H1 (cell line): ENCODE data around the gene TOP1. TPM values are rescaled to one million over a fixed set of nuclear protein-coding genes. Genes with fewer than 3 reads are reported as not detected.

ENCODE experiments used
- CTCF ChIA-PET: fragments of 300-600 bp; sonication (Branson Sonifier 250); formaldehyde crosslinking; loops from one replicate; lab custom pipeline; 2021; ENCODE audit not compliant: partially characterized antibody; lab: Charles Lee
- POLR2A ChIA-PET: fragments of 300-600 bp; sonication (Branson Sonifier 250); formaldehyde crosslinking; loops from one replicate; lab custom pipeline; 2021; ENCODE audit warnings: inconsistent platforms; ENCODE audit not compliant: partially characterized antibody; lab: Charles Lee
- DNase-seq, 2 experiments: peaks; one replicate each; pipeline versions ENCODE4 v3.0.0 to v3.0.0-alpha.2; 2010 to 2022; ENCODE audit warnings: low spot score in 2 of 2, low read depth in 1 of 2, mixed read lengths in 1 of 2
- FAIRE-seq: peaks from 2 replicates; lab custom pipeline; 2011; peaks lifted over from hg19 to GRCh38; lab: Jason Lieb, UNC
- H2AFZ ChIP-seq: 2 replicates; pipeline ENCODE4 v1.8.1; 2012; ENCODE audit warnings: low read length, inconsistent platforms
- H2AK5ac ChIP-seq: 2 replicates; pipeline ENCODE4 v1.6.1; 2013; ENCODE audit warnings: low read depth, low read length
- H2BK120ac ChIP-seq: replicated peaks from 2 replicates; pipeline ENCODE3; 2013; ENCODE audit warnings: low read depth, low read length, inconsistent platforms
- H2BK12ac ChIP-seq: 2 replicates; pipeline ENCODE4 v1.6.1; 2013; ENCODE audit warnings: low read depth, low read length
- H2BK15ac ChIP-seq: 2 replicates; pipeline ENCODE4 v1.6.1; 2013; ENCODE audit warnings: low read length
- H2BK20ac ChIP-seq: 2 replicates; pipeline ENCODE4 v1.6.1; 2013; ENCODE audit warnings: low read length
- H2BK5ac ChIP-seq: 2 replicates; pipeline ENCODE4 v1.6.1; 2013; ENCODE audit warnings: low read depth, low read length
- H3K14ac ChIP-seq: 2 replicates; pipeline ENCODE4 v1.6.1; 2013; ENCODE audit warnings: inconsistent platforms; ENCODE audit not compliant: insufficient read length
- H3K18ac ChIP-seq: 2 replicates; pipeline ENCODE4 v1.6.1; 2013; ENCODE audit warnings: low read length; ENCODE audit errors: extremely low read depth
- H3K23ac ChIP-seq: 2 replicates; pipeline ENCODE4 v1.6.1; 2013; ENCODE audit warnings: inconsistent platforms; ENCODE audit not compliant: insufficient read length
- H3K23me2 ChIP-seq: 2 replicates; pipeline ENCODE4 v1.6.1; 2013; ENCODE audit warnings: low read depth, low read length
- H3K27ac ChIP-seq: 2 replicates; pipeline ENCODE4 v1.6.1; 2011; ENCODE audit warnings: low read depth, low read length, inconsistent platforms
- H3K27me3 ChIP-seq, 4 experiments: replicated peaks in 1 of 4; 1 replicate in 1 of 4; 2 replicates in 3 of 4; pipeline versions ENCODE4 v1.6.1 to v1.8.1; 2011 to 2013; ENCODE audit warnings: low read length in 3 of 4, mild to moderate bottlenecking in 3 of 4, inconsistent platforms in 2 of 4, mixed read lengths in 2 of 4, moderate library complexity in 1 of 4; ENCODE audit not compliant: control insufficient read depth in 3 of 4, insufficient read depth in 3 of 4; ENCODE audit errors: extremely low read depth in 1 of 4
- H3K36me3 ChIP-seq, 4 experiments: 2 replicates each; pipeline versions ENCODE4 v1.6.1 to v1.8.1; 2011 to 2013; ENCODE audit warnings: mild to moderate bottlenecking in 4 of 4, low read length in 3 of 4, moderate library complexity in 2 of 4, control low read depth in 1 of 4, inconsistent platforms in 1 of 4; ENCODE audit not compliant: insufficient read depth in 4 of 4, control insufficient read depth in 2 of 4
- H3K4ac ChIP-seq: replicated peaks from 2 replicates; pipeline ENCODE3; 2013; ENCODE audit warnings: low read length, low read depth, mixed read lengths, inconsistent platforms; ENCODE audit not compliant: insufficient read length
- H3K4me1 ChIP-seq, 4 experiments: replicated peaks in 1 of 4; 1 replicate in 1 of 4; 2 replicates in 3 of 4; pipeline versions ENCODE4 v1.6.1 to v1.8.1; 2011 to 2013; ENCODE audit warnings: low read length in 3 of 4, inconsistent platforms in 2 of 4, mixed read lengths in 1 of 4; ENCODE audit not compliant: insufficient read depth in 4 of 4, control insufficient read depth in 3 of 4
- H3K4me2 ChIP-seq, 2 experiments: 2 replicates each; pipeline versions ENCODE4 v1.6.1 to v1.8.1; 2011 to 2013; ENCODE audit warnings: low read depth in 2 of 2, low read length in 2 of 2, control low read depth in 1 of 2, inconsistent platforms in 1 of 2, mild to moderate bottlenecking in 1 of 2; ENCODE audit not compliant: insufficient read depth in 1 of 2
- H3K4me3 ChIP-seq, 4 experiments: fragments of 200-600, 300-600 bp in 1 of 4; sonication (generic), shearing (Covaris generic), sonication (Bioruptor Twin) in 1 of 4; 2 replicates each; pipeline versions ENCODE4 v1.5.1 to v1.8.1; 2011 to 2016; ENCODE audit warnings: low read length in 4 of 4, low read depth in 3 of 4, control low read depth in 2 of 4, inconsistent platforms in 2 of 4, mild to moderate bottlenecking in 2 of 4, mixed read lengths in 1 of 4, moderate library complexity in 1 of 4; ENCODE audit not compliant: insufficient read depth in 2 of 4; ENCODE audit errors: extremely low read depth in 1 of 4
- H3K56ac ChIP-seq: replicated peaks from 2 replicates; pipeline ENCODE3; 2013; ENCODE audit warnings: low read depth, mild to moderate bottlenecking, mixed read lengths, low read length, inconsistent platforms; ENCODE audit not compliant: insufficient read length
- H3K79me1 ChIP-seq: 2 replicates; pipeline ENCODE4 v1.6.1; 2013; ENCODE audit warnings: low read depth, low read length, control low read depth
- H3K79me2 ChIP-seq, 2 experiments: 2 replicates each; pipeline versions ENCODE4 v1.6.1 to v1.8.1; 2012 to 2013; ENCODE audit warnings: low read length in 2 of 2, mild to moderate bottlenecking in 2 of 2, inconsistent platforms in 1 of 2; ENCODE audit not compliant: insufficient read depth in 2 of 2, control insufficient read depth in 1 of 2
- H3K9ac ChIP-seq, 4 experiments: replicated peaks in 1 of 4; 1 replicate in 1 of 4; 2 replicates in 3 of 4; pipeline versions ENCODE4 v1.6.1 to v1.8.1; 2011 to 2013; ENCODE audit warnings: low read depth in 3 of 4, low read length in 3 of 4, control low read depth in 2 of 4, mild to moderate bottlenecking in 2 of 4, moderate library complexity in 2 of 4, inconsistent platforms in 1 of 4; ENCODE audit errors: extremely low read depth in 1 of 4
- H3K9me3 ChIP-seq, 2 experiments: 2 replicates each; pipeline versions ENCODE4 v1.6.1 to v1.8.1; 2012 to 2013; ENCODE audit warnings: mild to moderate bottlenecking in 2 of 2, moderate library complexity in 2 of 2, control low read depth in 1 of 2, inconsistent platforms in 1 of 2, low read depth in 1 of 2, low read length in 1 of 2, mixed read lengths in 1 of 2; ENCODE audit not compliant: insufficient read depth in 2 of 2
- H4K20me1 ChIP-seq, 2 experiments: replicated peaks in 1 of 2; 2 replicates each; pipeline versions ENCODE3 to v1.8.1; 2011 to 2013; ENCODE audit warnings: inconsistent platforms in 2 of 2, low read length in 2 of 2, mild to moderate bottlenecking in 1 of 2; ENCODE audit not compliant: insufficient read depth in 2 of 2, control insufficient read depth in 1 of 2
- H4K5ac ChIP-seq: 2 replicates; pipeline ENCODE4 v1.6.1; 2013; ENCODE audit warnings: low read length, low read depth, mixed read lengths, inconsistent platforms; ENCODE audit not compliant: insufficient read length
- H4K8ac ChIP-seq: 2 replicates; pipeline ENCODE4 v1.8.0; 2013; ENCODE audit warnings: mild to moderate bottlenecking, moderate library complexity, low read length, inconsistent platforms; ENCODE audit not compliant: insufficient read depth; ENCODE audit errors: extremely low read depth
- H4K91ac ChIP-seq: replicated peaks from 2 replicates; pipeline ENCODE3; 2013; ENCODE audit warnings: low read length, mixed read lengths, inconsistent platforms; ENCODE audit not compliant: insufficient read length
- ASH2L ChIP-seq: fragments of 200-600, 300-600 bp; sonication (generic); IDR thresholded peaks from one replicate; pipeline ENCODE4 v1.7.1; 2017; ENCODE audit warnings: low read length
- WGBS, 2 experiments: shearing (Covaris generic) in 1 of 2; methylation state at CpG; one replicate each; pipeline versions ENCODE4 v1.1.6 to v1.1.7; 2013 to 2015; ENCODE audit warnings: low lambda C conversion rate in 2 of 2, mixed read lengths in 2 of 2, inconsistent platforms in 1 of 2, low coverage in 1 of 2, missing lambda C conversion rate in 1 of 2; ENCODE audit not compliant: insufficient replicate concordance in 2 of 2, insufficient coverage in 1 of 2, insufficient read length in 1 of 2; ENCODE audit errors: extremely low coverage in 1 of 2, missing lambda C conversion rate in 1 of 2; 5-methylcytosine and 5-hydroxymethylcytosine counted together
- polyA plus RNA-seq, 7 experiments: library from polyadenylated mRNA; depleted of rRNA in 3 of 7; stranded (reverse) in 5 of 7; unstranded in 2 of 7; fragments of >200 nt in 5 of 7; fragments of 200-250 nt in 2 of 7; gene quantifications; 1 replicate in 5 of 7; 2 replicates in 1 of 7; 4 replicates in 1 of 7; pipeline versions ENCODE4 v1.2.1 to v1.2.3, GENCODE V29; 2011 to 2013; ENCODE audit warnings: missing spikeins in 2 of 7, mixed read lengths in 2 of 7
- total RNA-seq: library from RNA; stranded (reverse); fragmentation: NEBNext Ultra II Directional; extraction: Animal tissue kit (Norgen Biotek cat#: 25700); gene quantifications from 2 replicates; pipeline ENCODE4 v1.2.1, GENCODE V29; 2021

Gene TOP1
- total and polyA plus RNA-seq, 2 of the 8 experiments (the other 6 are each of a cell fraction or from before 2014, with no cell fraction given): 7.4 to 108 TPM

DNA sequence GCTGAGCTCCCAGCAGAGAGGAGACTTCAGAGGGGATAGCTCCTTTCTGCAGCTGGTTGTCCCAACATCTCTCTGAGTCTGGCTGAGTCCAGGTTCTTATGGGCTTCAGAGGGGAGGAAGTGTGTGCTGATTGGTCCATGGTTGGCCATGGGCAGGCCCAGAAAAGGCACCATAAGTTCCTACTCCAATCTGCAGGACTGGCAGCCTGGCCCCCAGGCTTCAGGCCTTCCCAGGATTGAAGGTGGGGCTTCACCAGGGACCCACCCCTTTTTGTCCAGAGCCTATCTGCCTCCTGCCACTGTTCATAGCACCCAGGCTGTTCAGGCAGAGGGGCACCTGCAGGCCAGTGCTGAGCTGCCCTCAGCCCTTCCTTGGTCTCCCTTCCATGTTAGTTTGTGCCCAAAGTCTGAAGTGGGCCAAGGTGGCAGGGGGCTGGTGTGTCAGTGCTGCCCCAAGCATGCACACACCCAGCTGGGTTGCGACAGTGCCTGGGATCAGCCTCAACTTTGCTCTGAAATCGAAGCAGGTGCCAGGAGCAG is 21.6 kb upstream of the TOP1 start:
- Histone ChIP-seq H3K79me1 (no peaks in the 10 kb centered on the region), H3K56ac (no peak overlapping the region), H3K4me3 (no peak overlapping the region), H4K20me1 (no peaks in the 10 kb centered on the region), H3K36me3 (no peaks in the 10 kb centered on the region), H3K4me2 (no peak overlapping the region), H3K27ac (no peak overlapping the region), H2AK5ac (no peak overlapping the region), H2AFZ (no peak overlapping the region), H4K91ac (no peak overlapping the region), H2BK120ac (no peak overlapping the region), H3K18ac (no peak overlapping the region), H3K27me3 (no peaks in the 10 kb centered on the region), H3K79me2 (no peaks in the 10 kb centered on the region), H3K4me1 (peaks cover 0 to 14% (median 3%) of the 10 kb centered on the region in 4 experiments; a peak in 3 of 7 replicates), H3K23ac (no peak overlapping the region), H3K9me3 (no peaks in the 10 kb centered on the region), H2BK12ac (no peak overlapping the region), H2BK20ac (no peak overlapping the region), H4K5ac (no peak overlapping the region), H4K8ac (no peak overlapping the region; the same call in 1 of the 2 replicates), H3K9ac (no peak overlapping the region), H3K23me2 (peaks cover 4% of the 10 kb centered on the region; the same call in 1 of the 2 replicates), H3K4ac (no peak overlapping the region), H2BK5ac (no peak overlapping the region), H2BK15ac (no peak overlapping the region), H3K14ac (no peak overlapping the region)
- DNase-seq (no peak), FAIRE-seq (no peak)
- POLR2A ChIA-PET: interaction anchor here (1.4 kb wide), 1 partner anchor 128 kb away, joined by 3 read pairs; no protein-coding TSS in a partner anchor
- WGBS, 2 experiments: 100% methylated on average over 2 of the region's 2 CpGs; no CpG with 5 or more reads in 1 of the 2 experiments
- CTCF ChIA-PET: interaction anchor here (1.1 to 7.1 kb wide), 4 partner anchors 9 to 18 kb away, joined by 3 to 38 read pairs (median 5); no protein-coding TSS in a partner anchor
- TF ChIP-seq ASH2L: no peak
